Stimulated activated CD4-positive, alpha-beta T cell treated with anti-CD3 and anti-CD28 coated beads, Interleukin-2, amount 100 ng/mL, for 48 hours (primary cell): ENCODE data around the gene SLC17A9.
"Not testable (repeated sequence)": the region's sequence is repeated elsewhere in the genome, so short reads cannot be mapped to it uniquely, and the experiment has no call there.

Source experiments
- DNase-seq, 2 donors: peaks; one replicate each; pipeline ENCODE4 v3.0.0-alpha.2; 2020

The SLC17A9 gene

DNA sequence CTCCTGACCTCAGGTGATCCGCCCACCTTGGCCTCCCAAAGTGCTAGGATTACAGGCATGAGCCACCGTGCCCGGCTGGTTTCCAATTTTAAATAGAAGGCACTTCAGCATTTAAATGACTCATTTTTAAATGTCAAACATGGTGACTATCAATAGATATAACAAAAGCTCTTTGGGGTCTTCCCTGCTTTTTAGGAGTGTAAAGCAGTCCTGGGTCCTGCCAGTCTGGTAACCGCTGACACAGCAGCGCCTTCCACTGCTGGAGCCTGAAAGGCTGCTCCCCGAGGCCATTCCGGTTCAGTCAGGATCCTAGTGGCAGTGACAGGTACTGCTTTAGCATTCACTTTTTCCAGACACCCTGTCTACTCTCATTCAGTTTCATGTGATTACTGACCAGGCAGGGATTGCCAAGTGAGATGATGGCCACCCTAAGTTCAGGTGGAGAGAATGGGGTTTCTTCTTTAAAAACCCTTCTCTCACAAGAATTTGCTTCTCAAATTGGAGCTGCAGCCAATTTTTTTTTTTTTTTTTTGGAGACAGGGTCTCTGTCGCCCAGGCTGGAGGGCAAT, 31.3 kb upstream of the SLC17A9 start:
- peak; percentile 57 to 59 for DNase-seq

DNA sequence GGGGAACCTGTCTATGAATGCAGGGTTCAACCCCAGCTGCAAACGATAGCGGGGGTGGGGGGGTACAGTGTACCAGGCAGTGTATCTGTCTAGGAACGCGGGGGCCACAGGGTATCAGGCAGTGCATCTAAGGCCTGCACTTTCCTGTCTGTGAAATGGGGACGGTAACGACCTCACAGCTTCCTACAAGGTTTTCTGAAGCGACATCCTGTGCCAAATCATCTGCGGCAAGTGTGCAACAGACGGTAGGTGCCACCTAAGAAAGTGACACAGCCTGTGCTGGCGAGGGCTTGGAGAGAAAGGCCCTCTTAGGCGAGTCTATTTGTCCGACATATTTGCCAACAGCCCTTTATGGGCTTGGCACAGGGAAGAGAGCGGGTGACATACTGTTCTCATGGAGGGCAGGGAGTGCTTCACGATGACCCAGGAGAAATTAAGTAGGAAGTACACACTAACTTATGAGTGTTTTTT, 30.0 kb upstream of the SLC17A9 start:
- no peak for DNase-seq

GRCh38 chr20:62923059-62923668, 29.3 kb upstream of the SLC17A9 start:
- DNase-seq, result not testable (repeated sequence)

DNA sequence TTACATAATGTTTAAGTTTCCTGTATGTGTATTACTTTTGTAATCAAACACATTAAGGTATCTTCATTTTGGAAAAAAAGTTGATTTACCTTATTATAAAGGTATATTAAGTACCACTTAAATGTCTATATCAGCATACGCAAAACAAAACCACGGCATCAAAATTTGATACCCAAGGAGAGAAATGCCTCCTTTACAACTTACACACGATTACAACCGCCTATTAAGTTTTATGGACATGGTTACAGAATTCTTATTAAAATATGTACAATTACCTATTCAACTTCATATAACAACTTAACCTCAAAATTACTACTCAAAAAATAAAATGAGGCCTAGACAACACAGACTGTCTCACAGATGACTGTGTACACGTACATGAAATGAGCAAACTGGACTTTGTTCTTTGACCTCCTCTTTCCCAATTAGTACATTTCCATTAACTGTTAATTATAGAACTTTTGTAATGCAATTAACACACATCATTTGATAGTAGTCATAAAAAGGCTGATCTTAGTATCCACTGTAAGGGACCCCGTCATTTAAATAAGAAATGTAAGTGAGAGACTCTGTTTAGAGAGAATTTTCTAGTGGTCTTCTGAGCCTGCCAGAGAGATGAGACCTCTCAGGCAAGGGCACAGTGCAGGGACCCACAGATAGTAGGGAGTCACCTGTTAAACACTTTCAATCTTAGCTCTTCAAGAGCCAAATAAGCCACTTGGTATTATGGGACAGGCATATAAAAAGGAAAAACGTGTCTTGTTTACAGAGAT, 28.7 kb upstream of the SLC17A9 start:
- DNase-seq, result no peak

DNA sequence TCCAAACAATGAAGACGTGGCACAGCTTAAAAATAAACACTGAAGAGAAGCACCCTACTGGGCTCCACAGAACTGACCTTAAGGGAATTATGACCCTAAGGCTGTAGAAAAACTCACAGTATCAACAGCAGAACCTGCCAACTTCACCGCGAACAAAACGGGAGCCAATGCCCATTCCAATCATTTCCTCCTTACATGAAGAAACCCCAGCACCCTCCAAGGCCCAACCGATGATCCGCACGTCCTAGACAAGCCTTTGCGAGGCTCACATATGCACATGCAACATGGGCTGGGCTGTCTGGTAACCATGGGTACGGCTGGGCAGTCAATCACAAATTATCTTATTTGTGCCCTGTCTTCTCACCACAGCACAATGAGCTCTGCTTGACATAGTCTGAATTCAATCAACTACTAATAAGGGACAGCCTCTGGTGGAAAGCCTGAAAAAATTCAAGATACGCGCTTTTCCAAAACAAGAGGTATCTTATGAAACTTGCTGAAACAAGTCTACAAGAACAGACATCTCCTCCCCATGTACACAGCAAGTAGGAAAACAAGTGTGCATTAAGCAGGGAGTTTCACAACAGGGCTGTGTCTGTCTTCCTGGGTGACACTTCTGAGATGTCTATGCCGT, 27.9 kb upstream of the SLC17A9 start:
- DNase-seq, result no peak

GRCh38 chr20:62925076-62925419, 27.5 kb upstream of the SLC17A9 start:
- no peak for DNase-seq

- DNase-seq, result peak in 1 of 2 donors; percentile 37
These were observed 26.9 kb upstream of the SLC17A9 start for GRCh38 chr20:62925420-62926228.

DNA sequence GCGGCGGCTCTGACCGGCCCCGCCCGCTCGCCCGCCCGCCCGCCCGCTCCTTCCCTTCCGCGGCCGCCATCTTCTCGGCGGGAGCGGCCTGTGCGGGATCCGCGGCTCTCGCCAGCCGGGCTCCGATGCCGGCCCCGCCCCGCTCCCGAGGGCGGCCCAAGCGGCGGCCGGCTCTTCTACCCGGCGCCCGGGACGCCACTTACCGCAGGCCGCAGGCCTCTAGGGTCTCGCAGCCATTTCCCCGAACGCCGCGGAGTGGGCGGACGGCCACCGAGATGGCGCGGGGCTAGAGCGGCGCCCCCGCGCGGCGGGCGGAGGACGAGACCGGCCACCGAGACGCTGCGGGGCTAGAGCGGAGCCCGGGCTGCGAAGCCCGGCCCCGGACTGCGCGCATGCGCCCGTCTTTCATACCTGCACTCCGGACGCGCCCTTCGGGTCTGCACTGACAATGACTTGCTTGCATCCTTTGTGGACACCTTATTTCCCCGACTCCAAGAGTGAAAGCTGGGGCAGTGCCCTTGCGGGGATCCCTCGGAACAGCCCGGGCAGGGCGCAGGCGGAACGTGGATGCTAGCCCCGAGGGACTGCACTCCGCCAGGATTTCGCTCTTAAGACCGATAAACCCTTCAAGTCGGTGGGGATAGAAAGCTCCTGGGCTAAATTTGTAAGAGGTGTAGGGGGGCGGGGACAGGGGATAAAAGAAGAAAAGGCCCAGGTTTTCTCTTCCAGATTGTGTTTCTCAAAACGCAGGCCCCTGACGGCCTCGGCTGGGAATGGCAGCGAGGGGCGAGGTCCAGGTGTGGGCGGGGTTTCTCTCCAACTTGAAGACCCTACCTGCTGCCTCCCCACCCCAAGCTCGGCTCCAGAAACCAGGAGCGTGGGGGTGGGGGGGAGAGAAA, 26.0 kb upstream of the SLC17A9 start, which contains the start of gene DIDO1:
Gene DIDO1 (minus strand): TSS at position 277 of the 899 bp plus-strand sequence.
- peak; percentile 85 to 88 for DNase-seq

- DNase-seq, result no peak
These were observed 25.3 kb upstream of the SLC17A9 start for GRCh38 chr20:62927128-62927705.

DNA sequence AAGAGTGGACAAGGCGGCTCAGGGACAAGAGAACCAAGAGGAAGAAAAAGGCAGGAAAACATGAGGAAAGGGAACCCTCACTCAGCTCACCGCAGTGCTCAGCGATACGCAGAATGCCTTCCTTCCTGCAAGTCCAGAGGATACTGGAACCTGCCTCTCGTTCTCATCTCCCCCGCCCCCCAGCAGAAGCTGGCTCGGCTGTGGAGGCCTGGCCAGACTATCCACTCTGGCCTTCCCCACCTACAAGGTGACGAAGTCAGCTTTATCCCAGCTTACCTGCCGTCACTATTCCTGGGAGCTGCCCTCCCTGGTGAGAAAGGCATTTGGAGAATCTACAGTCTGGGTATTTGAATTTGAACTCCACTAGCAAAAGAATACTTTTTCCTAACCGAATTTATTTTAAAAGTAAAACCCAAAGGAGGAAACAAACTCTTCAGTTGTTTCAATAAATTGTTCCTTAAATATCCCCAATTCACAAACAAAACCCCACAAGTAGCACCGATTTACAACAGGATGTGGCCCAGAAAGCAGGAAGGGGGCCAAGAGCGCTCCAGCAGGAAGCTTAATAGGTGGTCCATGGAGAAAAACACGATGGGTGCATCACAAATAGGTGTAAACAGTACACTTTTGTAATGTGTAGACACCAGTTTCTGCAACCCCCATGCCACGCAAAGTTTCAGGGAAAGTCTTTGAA, 24.1 kb upstream of the SLC17A9 start:
- DNase-seq, result no peak

DNA sequence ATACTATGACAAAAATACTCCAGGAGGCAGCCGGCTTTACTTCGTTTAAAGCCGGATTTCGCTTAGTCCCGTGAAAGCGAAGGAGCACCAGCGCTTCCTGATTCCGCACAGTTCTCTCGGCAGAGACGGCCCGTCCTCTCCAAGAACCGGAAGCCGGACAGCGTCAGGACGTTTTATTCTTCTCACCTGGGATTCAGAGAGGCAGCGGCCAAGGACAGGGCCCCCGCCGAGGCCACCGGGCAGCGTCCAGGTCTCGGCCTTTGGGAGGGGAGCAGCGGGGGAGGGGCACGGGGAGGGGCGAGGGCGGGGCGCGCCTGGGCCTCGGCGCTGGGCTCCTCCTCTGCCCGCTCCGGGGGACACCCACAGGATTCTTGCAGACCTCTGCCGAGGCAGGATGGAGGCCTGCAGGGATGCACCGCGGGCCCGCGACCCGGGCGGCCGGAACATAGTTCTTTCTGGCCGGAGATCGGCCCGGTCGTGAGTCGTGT, 23.4 kb upstream of the SLC17A9 start:
- DNase-seq, result peak in 1 of 2 donors; percentile 46

DNA sequence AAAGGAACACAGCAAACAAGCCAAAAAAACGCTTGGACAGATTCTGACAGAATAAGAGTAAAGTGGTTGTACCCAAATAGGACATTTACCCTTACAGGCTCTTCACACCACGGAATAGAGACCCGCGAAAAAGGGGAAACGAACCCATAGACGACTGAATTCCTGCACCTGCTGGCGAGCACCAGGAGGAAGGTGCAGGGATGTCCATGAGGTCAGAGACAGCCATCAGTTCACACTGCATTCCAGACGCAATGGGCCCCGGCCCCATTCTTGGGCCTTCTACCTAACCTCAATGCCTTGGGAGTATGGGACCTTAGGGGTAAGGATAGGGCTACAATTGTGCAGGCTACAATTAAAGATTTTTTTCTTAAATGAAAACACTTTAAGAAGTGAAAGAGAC, 21.0 kb upstream of the SLC17A9 start:
- no peak for DNase-seq

- DNase-seq, result no peak
These were observed 18.5 kb upstream of the SLC17A9 start for GRCh38 chr20:62933966-62934365.

DNA sequence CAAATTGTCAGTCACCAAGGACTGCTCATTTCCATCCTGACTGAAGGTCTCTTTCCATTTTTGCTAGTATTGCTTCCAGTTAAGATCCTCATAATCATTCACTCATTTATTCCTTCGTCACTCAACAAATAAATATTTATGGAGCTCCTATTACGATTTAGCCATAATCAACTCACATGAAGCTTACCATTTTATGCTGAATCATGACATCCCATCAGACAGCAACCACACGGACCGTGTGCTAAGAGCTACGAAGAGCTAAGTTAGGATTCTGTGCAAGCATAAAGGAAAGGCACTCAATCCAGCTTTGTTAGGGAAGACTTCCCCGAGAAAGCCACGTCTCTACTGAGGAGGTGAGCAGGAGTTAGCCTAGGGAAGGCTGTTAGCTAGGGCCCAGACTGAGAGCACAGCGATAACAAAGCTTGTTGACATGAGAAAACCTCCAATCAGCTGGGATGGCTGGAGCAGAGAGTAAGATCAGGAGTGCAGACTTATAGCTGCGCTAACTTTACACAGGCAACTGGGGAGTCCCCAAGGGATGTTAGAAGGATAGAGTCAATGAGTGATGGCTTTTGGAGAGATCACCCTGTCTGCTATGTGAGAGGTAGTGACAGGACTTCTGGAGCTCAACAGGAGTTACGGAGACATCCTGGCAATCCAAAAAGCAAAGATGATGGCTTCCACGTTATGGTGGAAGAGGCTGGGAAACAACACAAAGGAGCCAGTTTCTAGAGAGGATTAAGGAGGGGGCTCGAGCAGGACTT, 17.1 kb upstream of the SLC17A9 start:
- DNase-seq, result no peak

DNA sequence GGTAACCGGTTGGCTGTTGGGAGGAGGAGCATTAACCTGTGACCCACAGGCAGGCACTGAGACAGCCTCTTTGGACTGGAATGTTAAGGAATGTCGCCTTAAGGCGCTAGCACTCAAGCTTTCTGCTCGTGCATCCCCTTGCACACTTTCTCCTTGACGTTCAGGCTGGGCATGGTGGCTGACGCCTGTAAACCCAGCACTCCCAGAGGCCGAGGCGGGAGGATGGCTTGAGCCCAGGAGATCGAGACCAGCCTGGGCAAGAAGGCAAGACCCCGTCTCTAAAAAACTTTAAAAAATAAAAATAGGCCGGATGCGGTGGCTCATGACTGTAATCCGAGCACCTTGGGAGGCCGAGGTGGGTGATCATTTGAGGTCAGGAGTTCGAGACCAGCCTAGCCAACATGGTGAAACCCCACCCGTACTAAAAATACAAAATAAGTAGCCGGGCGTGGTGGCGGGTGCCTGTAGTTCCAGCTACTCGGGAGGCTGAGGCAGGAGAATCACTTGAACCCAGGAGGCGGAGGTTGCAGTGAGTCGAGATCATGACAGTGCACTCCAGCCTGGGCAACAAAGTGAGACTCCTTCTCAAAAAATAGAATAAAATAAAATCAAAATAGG, 16.4 kb upstream of the SLC17A9 start:
- DNase-seq, result no peak

DNA sequence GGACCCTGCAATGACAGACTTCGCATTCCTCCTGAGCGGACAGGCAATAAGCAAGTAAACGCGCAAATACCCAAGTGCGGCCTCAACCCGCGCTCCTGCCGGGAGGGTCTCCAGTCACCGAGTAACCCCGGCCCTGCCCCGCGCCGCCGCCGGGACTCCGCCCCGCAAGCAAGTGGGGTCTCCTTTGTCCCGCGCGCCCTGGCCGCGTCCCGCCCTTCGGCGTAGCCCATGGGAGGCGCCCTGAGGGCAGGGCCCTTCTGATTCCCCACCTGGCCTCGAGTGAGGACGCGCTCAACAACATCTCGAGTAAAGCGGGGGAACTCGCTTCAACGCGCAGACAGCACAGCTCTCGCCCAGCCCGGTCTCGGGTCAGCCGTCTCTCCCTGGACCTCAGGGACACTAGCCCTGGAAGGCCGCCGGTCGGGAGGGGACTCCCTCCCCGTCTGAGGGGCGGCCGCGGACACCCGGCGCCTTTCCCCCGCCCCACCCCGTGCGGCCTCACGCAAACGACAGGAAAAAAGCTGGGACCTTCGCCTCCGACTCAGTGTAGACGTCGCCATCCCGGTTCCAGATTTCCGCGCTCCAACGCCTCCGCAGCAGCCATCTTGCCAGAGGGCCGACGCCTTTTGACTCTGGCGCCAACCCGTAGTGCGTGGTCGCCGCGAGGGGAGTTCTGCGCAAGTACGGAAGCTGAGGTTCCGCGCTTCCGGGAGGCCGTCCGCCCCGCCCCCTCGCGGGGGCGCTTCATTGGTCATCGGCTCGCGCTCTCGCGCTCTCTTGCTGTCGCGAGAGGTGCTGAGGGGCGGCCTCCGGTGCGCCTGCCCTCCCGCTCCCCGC, 15.0 kb upstream of the SLC17A9 start:
- DNase-seq, result peak; percentile 96

- DNase-seq, result peak in 1 of 2 donors; percentile 38
These were observed 14.2 kb upstream of the SLC17A9 start, which contains the start of gene GID8 for GRCh38 chr20:62938105-62938888. GID8 (plus strand) TSS chr20:62938147; CDS start chr20:62941503, 3,356 bp downstream.
